Hepatocyte (in vitro differentiated cells): ENCODE results near the gene PTPRM.

Experiments used
- CTCF ChIP-seq: fragments of 200-600 bp; sonication (generic); IDR thresholded peaks from 2 replicates; pipeline ENCODE4 v1.5.1; 2016; ENCODE audit warnings: antibody characterized with exemption, mild to moderate bottlenecking; ENCODE audit not compliant: poor library complexity
- EZH2 ChIP-seq: fragments of 200-600 bp; sonication (generic); IDR thresholded peaks from 2 replicates; pipeline ENCODE4 v1.6.1; 2016; ENCODE audit warnings: antibody characterized with exemption, mild to moderate bottlenecking, borderline replicate concordance
- EZH2phosphoT487 ChIP-seq: fragments of 200-600 bp; sonication (generic); IDR thresholded peaks from one replicate; pipeline ENCODE4 v1.6.1; 2018; ENCODE audit warnings: antibody characterized with exemption, mild to moderate bottlenecking, low read depth, moderate library complexity; ENCODE audit not compliant: unreplicated experiment, severe bottlenecking

- TF ChIP-seq CTCF = no peak
- no peak for TF ChIP-seq EZH2phosphoT487
- TF ChIP-seq EZH2 = no peak
Observed at GRCh38 chr18:8400825-8401224, 833.7 kb downstream of the PTPRM start.
